Measurements from ENCODE around the gene RPL18.
"Not testable (repeated sequence)": the region's sequence is repeated elsewhere in the genome, so short reads cannot be mapped to it uniquely, and the experiment has no call there.

Gene RPL18
- 483 to 1,040 (median 830) reads per million in 3 experiments for total RNA-seq

- peak; percentile 95 for DNase-seq
Observed at GRCh38 chr19:48618916-48619691, at the start of gene RPL18, which contains the start of gene SPHK2. TSS of gene RPL18 (minus strand) at chr19:48619178. CDS start at chr19:48619143, 35 bp downstream. TSS of gene SPHK2 (plus strand) at chr19:48619506. CDS start at chr19:48620515, 1,009 bp downstream.

GRCh38 chr19:48668761-48669160 is 49.8 kb upstream of the RPL18 start:
- DNase-seq, result no peak

- no peak for DNase-seq
Observed at GRCh38 chr19:48668332-48668731, 49.4 kb upstream of the RPL18 start.

- no peak for DNase-seq
Observed at GRCh38 chr19:48665786-48666185, 46.8 kb upstream of the RPL18 start.

GRCh38 chr19:48664476-48664875 is 45.5 kb upstream of the RPL18 start:
- no peak for DNase-seq

GRCh38 chr19:48663667-48664066 is 44.7 kb upstream of the RPL18 start:
- no peak for DNase-seq

GRCh38 chr19:48661711-48662090 is 42.7 kb upstream of the RPL18 start:
- DNase-seq, result no peak

- peak; percentile 81 for DNase-seq
Observed at GRCh38 chr19:48660852-48661710, 42.1 kb upstream of the RPL18 start.

GRCh38 chr19:48659768-48660167 is 40.8 kb upstream of the RPL18 start:
- DNase-seq, result no peak

- DNase-seq, result no peak
Observed at GRCh38 chr19:48658483-48658882, 39.5 kb upstream of the RPL18 start.

- not testable (repeated sequence) for DNase-seq
Observed at GRCh38 chr19:48657828-48658227, 38.9 kb upstream of the RPL18 start.

GRCh38 chr19:48656840-48657474 is 38.0 kb upstream of the RPL18 start:
- no peak for DNase-seq

GRCh38 chr19:48654299-48655059 is 35.5 kb upstream of the RPL18 start:
- no peak for DNase-seq

- DNase-seq, result no peak
Observed at GRCh38 chr19:48651683-48652048, 32.7 kb upstream of the RPL18 start.

GRCh38 chr19:48650974-48651682 is 32.1 kb upstream of the RPL18 start:
- no peak for DNase-seq

- no peak for DNase-seq
Observed at GRCh38 chr19:48648134-48648533, 29.2 kb upstream of the RPL18 start.

GRCh38 chr19:48646722-48647216 is 27.8 kb upstream of the RPL18 start:
- no peak for DNase-seq

- peak; percentile 91 for DNase-seq
Observed at GRCh38 chr19:48646001-48646721, 27.2 kb upstream of the RPL18 start, which contains the start of gene CA11. TSS of gene CA11 (minus strand) at chr19:48646187. CDS start at chr19:48645632, 555 bp downstream.

- no peak for DNase-seq
Observed at GRCh38 chr19:48645620-48646000, 26.6 kb upstream of the RPL18 start.

- peak; percentile 73 for DNase-seq
Observed at GRCh38 chr19:48644839-48645619, 26.1 kb upstream of the RPL18 start.
